Measurements from ENCODE around the gene NEK6. TPM values are rescaled to one million over a fixed set of nuclear protein-coding genes. Genes with fewer than 3 reads are reported as not detected.

NEK6 gene
- polyA plus RNA-seq, 1 donor from 2014 or later = 76.2 TPM

DNA sequence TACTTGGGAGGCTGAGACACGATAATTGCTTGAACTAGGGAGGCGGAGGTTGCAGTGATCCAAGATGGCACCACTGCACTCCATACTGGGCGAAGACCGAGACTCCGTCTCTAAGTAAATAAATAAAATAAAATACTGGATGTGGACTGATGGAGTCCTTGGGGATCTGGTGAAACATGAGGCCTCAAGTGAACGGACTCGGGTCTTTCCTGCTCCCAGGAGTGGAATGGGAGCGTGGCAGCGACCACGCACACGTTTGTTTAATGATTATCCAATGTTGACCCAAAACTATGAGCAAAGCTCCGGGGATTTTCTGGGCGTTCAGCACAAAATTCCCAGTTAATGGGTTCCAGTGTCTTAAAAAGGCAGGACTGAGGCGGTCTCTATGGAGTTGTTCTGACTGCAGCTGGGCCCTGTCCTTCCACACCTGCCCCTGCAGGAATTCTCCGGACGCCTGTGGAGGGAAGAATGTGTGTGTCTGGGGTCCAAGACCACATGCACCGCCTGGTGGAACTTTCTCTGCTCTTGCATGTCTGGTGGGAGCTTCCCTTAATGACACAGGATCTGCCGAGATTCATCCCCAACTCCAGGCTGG lies 26.6 kb downstream of the NEK6 start:
- Mint-ChIP-seq H3K36me3 (peaks cover 4% of the 10 kb centered on the region), H3K4me1 (peaks cover 49 to 66% (median 56%) of the 10 kb centered on the region in 3 donors), H3K27ac (peak overlapping the region in 2 of 3 donors; percentile 98 to 99), H3K9me3 (no peaks in the 10 kb centered on the region), H3K27me3 (peaks cover 2% of the 10 kb centered on the region), H3K4me3 (peak overlapping the region in 3 of 4 donors; percentile 27 to 91 (median 54))

DNA sequence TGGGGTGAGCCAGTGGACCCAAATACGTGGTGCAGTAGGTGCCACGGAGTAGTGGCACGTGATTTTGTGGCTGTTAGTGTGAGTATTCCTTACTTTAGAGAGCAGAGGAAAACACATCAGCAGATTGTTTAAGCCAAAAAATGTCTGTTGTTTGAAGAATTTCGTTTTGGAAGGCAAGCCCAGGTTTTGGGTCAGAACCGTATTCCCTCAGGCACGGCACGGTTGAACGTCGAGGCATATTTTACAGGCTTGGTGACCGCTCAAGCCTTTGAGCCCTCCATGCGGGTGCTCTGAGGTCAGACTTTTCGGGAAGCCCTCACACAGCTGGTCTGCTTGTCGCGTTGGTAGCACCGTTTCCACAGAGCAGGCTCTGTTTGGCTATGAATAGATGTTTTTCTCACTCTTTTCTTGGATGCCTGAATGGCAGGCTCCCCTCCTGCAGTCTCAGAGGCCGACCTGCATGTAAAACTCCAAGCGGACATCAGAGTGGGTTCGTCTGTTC lies 27.2 kb downstream of the NEK6 start:
- peak overlapping the region; percentile 95 to 99 (median 98) for H3K27ac Mint-ChIP-seq
- no peaks in the 10 kb centered on the region for H3K9me3 Mint-ChIP-seq
- H3K4me3 Mint-ChIP-seq = peak overlapping the region; percentile 52 to 96 (median 80)
- H3K4me1 Mint-ChIP-seq = peaks cover 53 to 67% (median 56%) of the 10 kb centered on the region in 3 donors
- H3K27me3 Mint-ChIP-seq = peaks cover 2% of the 10 kb centered on the region
- peaks cover 2% of the 10 kb centered on the region for H3K36me3 Mint-ChIP-seq

DNA sequence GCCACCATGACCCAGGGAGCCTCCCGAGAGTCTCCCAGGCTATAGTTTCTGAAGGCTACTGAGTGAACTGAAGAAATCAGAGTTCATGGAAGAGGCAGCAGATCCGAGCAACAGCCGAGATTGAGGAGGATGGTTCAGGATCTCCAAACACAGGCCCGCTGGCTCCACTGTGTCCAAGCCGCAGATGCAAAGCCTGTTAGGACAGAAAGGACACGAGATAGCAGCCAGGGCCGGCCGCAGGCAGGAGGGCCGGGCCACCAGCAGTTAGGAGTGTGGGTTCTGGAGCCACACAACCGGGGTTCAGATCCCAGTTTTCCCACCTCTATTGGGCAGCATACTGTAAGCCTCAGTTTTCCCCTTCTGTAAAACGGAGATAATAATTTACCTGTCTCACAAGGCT lies 27.7 kb downstream of the NEK6 start:
- Mint-ChIP-seq H3K27ac (peak overlapping the region; percentile 95 to 99 (median 98)), H3K4me1 (peaks cover 56 to 65% (median 57%) of the 10 kb centered on the region in 3 donors), H3K36me3 (peaks cover 2% of the 10 kb centered on the region), H3K4me3 (peak overlapping the region; percentile 52 to 96 (median 89)), H3K9me3 (no peaks in the 10 kb centered on the region), H3K27me3 (peaks cover 2% of the 10 kb centered on the region)

DNA sequence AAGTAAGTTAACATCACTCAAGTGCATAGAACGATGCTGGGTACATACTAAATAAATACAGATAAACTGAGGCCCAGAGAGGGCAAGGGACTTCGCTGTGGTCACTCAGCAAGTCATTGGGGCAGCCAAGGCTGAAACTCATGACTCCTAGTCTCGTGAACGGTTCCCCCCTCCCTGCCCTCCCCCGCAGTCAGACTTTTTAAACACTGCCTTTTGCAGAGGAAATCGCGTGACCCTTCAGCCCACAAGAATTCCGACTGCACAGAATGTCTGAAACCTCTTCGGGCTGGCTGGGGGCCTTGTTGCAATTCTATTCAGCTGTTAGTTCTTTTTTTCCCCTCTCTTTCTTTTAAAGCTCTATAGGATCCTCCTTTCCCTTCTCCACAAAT lies 28.1 kb downstream of the NEK6 start:
- Mint-ChIP-seq H3K4me1 (peaks cover 58 to 65% (median 58%) of the 10 kb centered on the region in 3 donors), H3K27me3 (peaks cover 2% of the 10 kb centered on the region), H3K36me3 (no peaks in the 10 kb centered on the region), H3K9me3 (no peaks in the 10 kb centered on the region), H3K4me3 (peak overlapping the region; percentile 76 to 96 (median 89)), H3K27ac (peak overlapping the region; percentile 95 to 99 (median 98))

DNA sequence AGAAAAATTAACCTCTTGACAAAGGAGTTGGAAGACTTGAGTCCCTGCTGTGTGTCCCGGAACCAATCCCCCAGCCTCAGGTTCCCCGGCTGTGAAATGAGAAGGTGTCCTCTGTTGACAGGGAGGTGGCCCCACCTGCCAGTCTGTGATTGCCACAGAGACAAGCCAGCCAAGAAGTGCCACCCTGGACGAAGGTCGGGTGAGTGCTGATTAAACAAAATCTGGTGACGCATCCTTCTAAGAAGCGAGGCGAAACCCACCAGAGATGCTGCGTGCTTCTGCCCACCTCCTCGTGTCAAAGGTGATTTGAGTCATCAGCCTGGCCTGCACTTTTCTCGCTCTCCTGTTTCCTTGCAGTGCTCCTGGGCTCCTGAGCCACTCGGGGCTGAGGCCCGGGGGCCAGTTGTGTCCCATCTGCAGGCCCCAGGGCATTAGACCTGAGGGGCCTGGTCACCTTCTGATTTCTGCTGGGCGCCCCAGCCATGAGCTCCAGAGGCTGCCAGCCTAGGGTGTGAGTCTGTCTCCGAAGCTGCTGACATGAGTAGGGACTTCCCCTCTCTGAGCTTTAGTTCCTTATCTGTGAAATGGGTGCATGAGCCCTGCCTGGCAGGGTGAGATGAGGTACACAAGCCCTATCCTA lies 28.7 kb downstream of the NEK6 start:
- H3K4me1 Mint-ChIP-seq = peaks cover 60 to 67% (median 63%) of the 10 kb centered on the region in 3 donors
- H3K36me3 Mint-ChIP-seq = no peaks in the 10 kb centered on the region
- H3K27ac Mint-ChIP-seq = peak overlapping the region; percentile 95 to 99 (median 98)
- H3K4me3 Mint-ChIP-seq = peak overlapping the region; percentile 81 to 96 (median 89)
- no peaks in the 10 kb centered on the region for H3K9me3 Mint-ChIP-seq
- H3K27me3 Mint-ChIP-seq = peaks cover 2% of the 10 kb centered on the region

DNA sequence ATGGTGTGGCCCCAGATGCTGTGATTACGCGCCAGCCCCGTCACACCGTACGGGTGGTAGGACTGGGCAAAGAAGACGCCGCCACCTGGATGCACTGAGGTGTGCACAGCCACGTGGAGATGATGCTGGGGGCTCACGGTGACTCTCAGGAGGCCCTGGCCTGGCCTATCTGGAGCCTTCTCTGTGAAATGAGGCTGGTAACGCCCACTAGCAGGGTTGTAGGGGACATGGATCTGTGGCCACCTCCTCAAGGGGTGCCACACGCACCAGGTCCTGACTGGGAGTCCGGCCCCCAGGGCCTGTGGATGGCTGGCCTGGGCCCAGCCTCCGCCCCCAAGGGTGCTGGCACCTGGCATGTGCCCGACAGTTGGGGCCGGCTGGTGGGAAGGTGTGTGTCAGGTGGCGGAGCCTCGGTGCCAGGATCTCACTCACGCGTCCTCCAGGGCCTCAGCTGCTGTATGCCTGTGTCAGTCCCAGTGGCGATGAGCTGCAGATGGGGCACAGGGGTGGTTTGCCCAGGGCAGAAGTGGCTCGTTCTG lies 32.4 kb downstream of the NEK6 start:
- Mint-ChIP-seq H3K9me3 (no peaks in the 10 kb centered on the region), H3K4me3 (peak overlapping the region; percentile 67 to 93 (median 78)), H3K4me1 (peaks cover 66 to 76% (median 72%) of the 10 kb centered on the region in 3 donors), H3K27ac (peak overlapping the region; percentile 95 to 98 (median 98)), H3K27me3 (peaks cover 2% of the 10 kb centered on the region), H3K36me3 (no peaks in the 10 kb centered on the region)

DNA sequence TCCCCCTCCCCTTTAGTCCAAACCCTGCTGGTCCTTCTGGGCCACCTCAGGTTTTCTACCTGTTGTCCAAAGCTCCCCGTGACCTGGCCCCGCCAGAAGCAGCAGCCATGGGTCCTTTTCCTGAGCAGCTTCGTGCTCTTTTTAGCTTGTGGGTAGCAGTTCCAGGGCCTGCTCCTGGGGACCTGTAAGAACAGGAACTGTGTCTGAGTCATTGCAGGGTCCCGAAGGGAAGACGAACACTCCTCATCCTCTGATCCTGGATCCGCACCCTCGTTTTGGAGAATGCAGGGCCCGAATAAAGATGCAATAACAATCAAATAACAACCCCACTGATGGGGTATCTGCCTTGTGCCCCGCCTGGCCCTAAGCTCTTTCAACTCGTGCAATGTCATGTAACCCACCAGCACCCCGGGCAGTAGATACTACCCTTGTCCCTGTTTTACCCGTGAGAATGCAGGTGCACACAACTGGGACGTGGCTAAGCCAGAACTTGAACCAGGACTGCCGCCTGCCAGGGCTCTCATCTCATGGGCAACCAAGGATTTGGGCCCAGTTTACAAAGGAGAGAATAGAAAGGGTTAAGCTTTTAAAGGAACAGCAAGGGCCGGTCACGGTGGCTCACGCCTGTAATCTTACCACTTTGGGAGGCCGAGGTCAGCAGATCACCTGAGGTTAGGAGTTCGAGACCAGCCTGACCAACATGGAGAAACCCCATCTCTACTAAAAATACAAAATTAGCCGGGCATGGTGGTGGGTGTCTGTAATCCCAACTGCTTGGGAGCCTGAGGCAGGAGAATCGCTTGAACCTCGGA lies 33.2 kb downstream of the NEK6 start:
- Mint-ChIP-seq H3K27me3 (peaks cover 2% of the 10 kb centered on the region), H3K4me3 (peak overlapping the region; percentile 67 to 93 (median 78)), H3K9me3 (no peaks in the 10 kb centered on the region), H3K36me3 (no peaks in the 10 kb centered on the region), H3K4me1 (peaks cover 62 to 79% (median 72%) of the 10 kb centered on the region in 3 donors), H3K27ac (peak overlapping the region; percentile 95 to 98 (median 98))

DNA sequence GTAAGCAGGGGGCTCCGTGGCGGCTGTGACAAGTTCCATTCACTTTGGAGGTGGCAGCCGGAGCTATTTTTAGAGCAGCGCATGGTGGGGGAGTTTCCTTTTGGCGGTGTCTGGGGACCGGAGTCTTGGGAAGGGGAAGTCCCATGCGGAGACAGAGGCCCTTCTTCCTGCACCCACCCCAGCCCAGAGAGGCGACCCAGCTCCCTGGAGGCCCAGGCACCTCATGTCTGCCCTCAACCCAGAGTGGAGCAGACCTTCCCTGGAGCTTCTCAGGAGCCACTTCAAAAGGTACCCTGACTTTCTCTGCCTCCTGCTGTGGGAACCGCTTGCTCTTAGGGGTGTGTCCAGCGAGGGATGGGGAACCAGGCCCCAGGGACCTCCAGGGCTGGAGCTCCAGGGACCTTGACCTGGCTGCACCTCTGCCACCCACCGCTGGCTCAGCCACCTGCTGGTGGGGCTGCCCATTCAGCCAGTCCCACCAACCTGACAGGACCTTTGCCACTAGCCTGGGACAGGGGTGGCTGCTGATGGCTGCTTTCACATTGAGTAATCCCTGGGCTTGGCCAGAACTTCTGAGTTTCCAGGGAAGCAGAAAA lies 34.1 kb downstream of the NEK6 start:
- H3K4me3 Mint-ChIP-seq = peak overlapping the region; percentile 67 to 93 (median 78)
- H3K4me1 Mint-ChIP-seq = peaks cover 56 to 76% (median 69%) of the 10 kb centered on the region in 3 donors
- no peaks in the 10 kb centered on the region for H3K9me3 Mint-ChIP-seq
- no peaks in the 10 kb centered on the region for H3K36me3 Mint-ChIP-seq
- H3K27ac Mint-ChIP-seq = peak overlapping the region; percentile 95 to 98 (median 98)
- no peaks in the 10 kb centered on the region for H3K27me3 Mint-ChIP-seq

DNA sequence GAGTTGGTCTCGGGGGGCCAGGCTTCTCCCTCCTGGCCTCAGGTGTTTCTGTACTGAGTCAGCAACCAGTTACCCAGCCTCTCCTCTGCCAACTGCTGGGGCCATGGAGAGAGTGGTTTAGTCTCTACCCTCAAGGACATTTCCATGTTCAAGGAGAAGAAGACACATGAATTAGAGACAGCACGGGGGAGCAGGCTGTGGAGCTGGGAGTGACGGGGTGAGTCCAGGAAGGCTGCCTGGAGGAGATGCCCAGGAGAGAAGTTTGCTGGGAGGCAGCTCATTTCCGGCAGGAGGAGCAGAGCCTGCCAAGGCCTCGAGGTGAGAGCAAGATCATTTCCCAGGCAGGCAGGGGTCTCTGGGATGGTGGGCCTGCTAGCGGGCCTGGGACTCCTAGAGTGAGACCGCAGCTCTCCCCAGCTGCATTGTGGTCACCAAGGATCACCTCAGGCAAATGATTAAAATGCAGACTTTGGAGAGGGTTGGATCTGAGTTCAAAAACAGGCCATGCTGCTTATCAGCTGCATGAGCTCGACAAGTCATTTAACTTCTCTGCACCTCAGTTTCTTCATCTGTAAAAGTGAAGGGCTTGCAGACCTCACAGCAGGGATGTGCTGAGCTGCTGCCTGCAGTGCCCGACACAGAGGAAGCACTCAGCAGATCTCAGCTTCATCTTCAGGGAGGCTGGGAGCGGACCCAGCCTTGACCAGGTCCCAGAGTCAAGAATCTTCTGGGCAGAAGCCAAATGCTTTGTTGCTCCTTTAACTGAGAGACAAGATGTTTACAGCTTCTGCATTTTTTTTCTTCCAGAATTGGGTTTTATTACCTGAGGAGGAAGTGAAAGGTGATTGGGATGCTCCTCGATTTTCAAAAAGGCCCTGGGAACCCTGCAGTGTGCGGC lies 35.2 kb downstream of the NEK6 start:
- Mint-ChIP-seq H3K9me3 (no peaks in the 10 kb centered on the region), H3K4me3 (peak overlapping the region; percentile 25 to 93 (median 75)), H3K27me3 (no peaks in the 10 kb centered on the region), H3K4me1 (peaks cover 51 to 67% (median 63%) of the 10 kb centered on the region in 3 donors), H3K36me3 (no peaks in the 10 kb centered on the region), H3K27ac (peak overlapping the region; percentile 90 to 98 (median 98))

DNA sequence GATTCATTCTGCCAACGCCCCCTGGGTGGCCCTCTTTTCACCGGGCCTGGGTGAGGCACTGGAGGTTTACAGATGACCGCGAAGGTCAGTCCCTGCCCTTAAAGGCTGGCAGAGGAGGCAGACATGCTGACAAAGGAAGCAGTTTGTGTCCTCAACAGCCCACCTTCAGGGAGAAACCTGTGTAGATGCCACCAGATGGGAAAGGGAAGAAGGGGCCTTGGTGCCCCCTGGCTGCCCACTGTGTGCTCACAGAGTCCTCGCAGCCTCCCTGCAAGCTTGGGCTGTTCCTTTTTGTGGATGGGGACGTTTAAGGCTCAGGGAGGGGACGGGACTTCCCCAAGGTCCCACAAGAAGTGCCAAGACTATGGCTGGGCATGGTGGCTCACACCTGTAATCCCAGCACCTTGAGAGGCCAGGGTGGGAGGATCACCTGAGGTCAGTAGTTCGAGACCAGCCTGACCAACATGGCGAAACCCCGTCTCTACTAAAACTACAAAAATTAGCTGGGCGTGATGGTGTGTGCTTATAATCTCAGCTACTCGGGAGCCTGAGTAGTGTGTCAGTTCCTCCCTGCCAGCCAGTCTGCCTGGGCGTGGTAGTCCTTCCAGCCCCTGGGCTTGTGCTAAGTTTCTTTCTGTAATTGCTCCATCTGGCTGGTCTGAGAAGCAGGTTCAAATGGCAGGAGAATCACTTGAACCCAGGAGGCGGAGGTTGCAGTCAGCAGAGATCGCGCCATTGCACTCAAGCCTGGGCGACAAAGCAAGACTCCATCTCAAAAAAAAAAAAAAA lies 36.2 kb downstream of the NEK6 start:
- H3K4me1 Mint-ChIP-seq = peaks cover 58 to 70% (median 67%) of the 10 kb centered on the region in 3 donors
- no peaks in the 10 kb centered on the region for H3K27me3 Mint-ChIP-seq
- H3K27ac Mint-ChIP-seq = peak overlapping the region; percentile 59 to 98 (median 98)
- H3K36me3 Mint-ChIP-seq = no peaks in the 10 kb centered on the region
- H3K9me3 Mint-ChIP-seq = no peaks in the 10 kb centered on the region
- H3K4me3 Mint-ChIP-seq = peak overlapping the region in 3 of 4 donors; percentile 70 to 80 (median 74)

DNA sequence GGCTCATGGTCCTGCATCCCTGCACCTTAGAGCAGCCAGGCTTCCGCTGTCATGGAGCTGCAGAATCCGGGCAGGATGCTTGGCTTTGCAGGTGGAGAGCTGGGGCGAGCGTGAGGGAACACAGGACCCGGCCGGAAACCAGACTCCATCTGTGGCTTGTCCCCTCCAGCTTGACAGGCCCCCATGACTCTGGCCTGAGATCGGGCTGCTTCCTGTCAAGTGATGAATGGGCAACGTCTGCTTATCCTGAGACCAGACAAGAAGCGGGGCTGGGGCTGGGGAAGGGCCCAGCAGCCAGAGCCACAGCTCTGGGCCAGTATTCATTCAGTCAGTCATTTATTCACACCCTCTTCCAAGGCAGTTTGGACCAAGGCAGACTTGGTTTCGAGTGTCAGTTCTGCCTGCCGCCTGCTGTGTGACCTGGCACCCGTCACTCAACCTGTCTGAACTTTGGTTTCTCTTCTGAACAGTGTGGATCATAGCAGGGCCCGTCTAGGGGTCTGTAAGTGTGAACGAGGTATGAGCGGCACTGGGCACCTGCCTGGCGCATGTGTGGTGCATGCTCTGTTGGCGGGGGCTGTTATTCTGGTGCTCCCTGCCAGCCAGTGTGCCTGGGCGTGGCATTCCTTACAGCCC lies 37.5 kb downstream of the NEK6 start:
- H3K27ac Mint-ChIP-seq = peak overlapping the region in 2 of 3 donors; percentile 89 to 98
- no peaks in the 10 kb centered on the region for H3K36me3 Mint-ChIP-seq
- H3K4me3 Mint-ChIP-seq = peak overlapping the region in 3 of 4 donors; percentile 27 to 51 (median 44)
- H3K9me3 Mint-ChIP-seq = no peaks in the 10 kb centered on the region
- H3K4me1 Mint-ChIP-seq = peaks cover 57 to 74% (median 63%) of the 10 kb centered on the region in 3 donors
- H3K27me3 Mint-ChIP-seq = no peaks in the 10 kb centered on the region

DNA sequence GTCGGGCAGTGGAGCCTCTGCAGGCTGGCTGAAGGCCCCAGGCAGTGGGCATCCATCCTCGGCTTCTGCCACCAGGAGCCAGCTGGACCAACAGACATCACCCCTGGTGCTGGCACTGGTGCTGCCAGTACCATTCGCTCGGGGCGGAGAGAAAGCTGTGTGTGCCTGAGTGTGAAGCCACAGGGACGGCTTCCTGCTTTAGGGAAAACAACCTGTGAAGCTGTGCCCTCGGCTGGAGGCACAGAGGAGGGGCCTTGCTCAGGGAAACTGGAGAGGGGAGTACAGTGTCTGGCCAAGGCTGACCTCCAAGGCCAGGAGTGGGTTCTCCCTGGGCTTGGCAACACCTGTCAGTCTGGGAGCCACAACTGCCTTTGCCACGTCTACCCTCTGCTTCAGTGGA lies 38.3 kb downstream of the NEK6 start:
- Mint-ChIP-seq H3K9me3 (no peaks in the 10 kb centered on the region), H3K27ac (peak overlapping the region; percentile 3 to 89 (median 40)), H3K4me3 (peak overlapping the region in 1 of 4 donors; percentile 51), H3K4me1 (peaks cover 53 to 70% (median 56%) of the 10 kb centered on the region in 3 donors), H3K36me3 (no peaks in the 10 kb centered on the region), H3K27me3 (no peaks in the 10 kb centered on the region)
